Measurements from ENCODE around the gene ZDHHC16.

DNA sequence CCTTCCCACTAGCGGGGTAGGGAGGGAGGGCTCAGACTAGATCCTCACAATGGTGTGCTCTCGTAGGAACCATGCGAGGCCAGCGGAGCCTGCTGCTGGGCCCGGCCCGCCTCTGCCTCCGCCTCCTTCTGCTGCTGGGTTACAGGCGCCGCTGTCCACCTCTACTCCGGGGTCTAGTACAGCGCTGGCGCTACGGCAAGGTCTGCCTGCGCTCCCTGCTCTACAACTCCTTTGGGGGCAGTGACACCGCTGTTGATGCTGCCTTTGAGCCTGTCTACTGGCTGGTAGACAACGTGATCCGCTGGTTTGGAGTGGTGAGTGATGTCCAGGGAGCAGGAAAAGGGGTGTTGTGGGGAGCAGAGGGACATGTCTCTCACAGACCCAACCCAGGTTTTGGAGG is 5.6 kb downstream of the ZDHHC16 start:
- TF ChIP-seq, protein P1, sequence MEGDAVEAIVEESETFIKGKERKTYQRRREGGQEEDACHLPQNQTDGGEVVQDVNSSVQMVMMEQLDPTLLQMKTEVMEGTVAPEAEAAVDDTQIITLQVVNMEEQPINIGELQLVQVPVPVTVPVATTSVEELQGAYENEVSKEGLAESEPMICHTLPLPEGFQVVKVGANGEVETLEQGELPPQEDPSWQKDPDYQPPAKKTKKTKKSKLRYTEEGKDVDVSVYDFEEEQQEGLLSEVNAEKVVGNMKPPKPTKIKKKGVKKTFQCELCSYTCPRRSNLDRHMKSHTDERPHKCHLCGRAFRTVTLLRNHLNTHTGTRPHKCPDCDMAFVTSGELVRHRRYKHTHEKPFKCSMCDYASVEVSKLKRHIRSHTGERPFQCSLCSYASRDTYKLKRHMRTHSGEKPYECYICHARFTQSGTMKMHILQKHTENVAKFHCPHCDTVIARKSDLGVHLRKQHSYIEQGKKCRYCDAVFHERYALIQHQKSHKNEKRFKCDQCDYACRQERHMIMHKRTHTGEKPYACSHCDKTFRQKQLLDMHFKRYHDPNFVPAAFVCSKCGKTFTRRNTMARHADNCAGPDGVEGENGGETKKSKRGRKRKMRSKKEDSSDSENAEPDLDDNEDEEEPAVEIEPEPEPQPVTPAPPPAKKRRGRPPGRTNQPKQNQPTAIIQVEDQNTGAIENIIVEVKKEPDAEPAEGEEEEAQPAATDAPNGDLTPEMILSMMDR (optimal IDR thresholded peaks at IDR 0.05 in 1 of 3, IDR thresholded peaks at IDR 0.05 in 1 of 3, conservative IDR thresholded peaks at IDR 0.05 in 1 of 3; ENCODE audit: extremely low read depth in 1 of 3, insufficient read depth in 2 of 3, low read length in 3 of 3): no peak
- no peak for TF ChIP-seq EZH2 (IDR thresholded peaks at IDR 0.05; ENCODE audit: low read length)
